Stimulated activated effector memory CD8-positive, alpha-beta T cell treated with anti-CD3 and anti-CD28 coated beads, Interleukin-12 subunit alpha, Interleukin-12 subunit beta, amount 100 ng/mL, for 72 hours (primary cell): ENCODE results near the gene APOL4.
"Not testable (repeated sequence)": the region's sequence is repeated elsewhere in the genome, so short reads cannot be mapped to it uniquely, and the experiment has no call there.

Source experiments
- ATAC-seq: fragments of 150-1000 bp; cut with Tn5 transposase; 2 replicates; pipeline ENCODE4 v1.10.0; 2021
- DNase-seq, 2 donors: peaks; one replicate each; pipeline ENCODE4 v3.0.0; 2021 to 2022; ENCODE audit warnings: low spot score in 2 of 2
- H3K27ac Mint-ChIP-seq: one replicate; pipeline ENCODE4 v1.8.0; 2022; ENCODE audit warnings: mild to moderate bottlenecking, mixed read lengths
- H3K36me3 Mint-ChIP-seq: one replicate; pipeline ENCODE4 v1.8.0; 2022; ENCODE audit warnings: mild to moderate bottlenecking, mixed read lengths
- H3K4me1 Mint-ChIP-seq: one replicate; pipeline ENCODE4 v1.8.0; 2022; ENCODE audit warnings: mixed read lengths
- H3K4me3 Mint-ChIP-seq: one replicate; pipeline ENCODE4 v1.8.0; 2022; ENCODE audit warnings: mild to moderate bottlenecking, mixed read lengths
- H3K9me3 Mint-ChIP-seq: one replicate; pipeline ENCODE4 v1.8.0; 2022; ENCODE audit warnings: mixed read lengths

Gene APOL4

DNA sequence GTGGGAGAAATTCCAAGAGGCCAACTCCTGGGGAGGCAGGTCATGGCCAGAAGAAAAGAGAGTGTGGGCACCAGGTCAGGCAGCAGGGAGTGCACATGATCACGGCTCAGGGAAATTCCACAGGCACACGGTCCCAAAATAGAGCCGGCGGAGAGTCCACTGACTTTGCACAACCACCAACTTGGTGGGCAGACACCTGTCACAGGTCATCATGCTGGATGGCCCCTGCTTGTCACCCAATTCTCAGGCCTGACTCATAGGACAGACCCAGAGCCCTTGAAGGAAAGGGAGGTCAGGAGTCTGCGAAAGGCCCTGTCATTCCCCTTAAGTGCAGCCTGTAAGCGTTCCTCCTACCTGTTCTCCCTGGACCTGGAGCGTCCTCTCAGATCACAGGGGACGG, 21.9 kb upstream of the APOL4 start:
- Mint-ChIP-seq H3K36me3 (peaks cover 37% of the 10 kb centered on the region), H3K4me3 (no peak overlapping the region), H3K4me1 (peaks cover 24% of the 10 kb centered on the region), H3K9me3 (no peaks in the 10 kb centered on the region), H3K27ac (no peak overlapping the region)
- ATAC-seq (no peak), DNase-seq (no peak)

DNA sequence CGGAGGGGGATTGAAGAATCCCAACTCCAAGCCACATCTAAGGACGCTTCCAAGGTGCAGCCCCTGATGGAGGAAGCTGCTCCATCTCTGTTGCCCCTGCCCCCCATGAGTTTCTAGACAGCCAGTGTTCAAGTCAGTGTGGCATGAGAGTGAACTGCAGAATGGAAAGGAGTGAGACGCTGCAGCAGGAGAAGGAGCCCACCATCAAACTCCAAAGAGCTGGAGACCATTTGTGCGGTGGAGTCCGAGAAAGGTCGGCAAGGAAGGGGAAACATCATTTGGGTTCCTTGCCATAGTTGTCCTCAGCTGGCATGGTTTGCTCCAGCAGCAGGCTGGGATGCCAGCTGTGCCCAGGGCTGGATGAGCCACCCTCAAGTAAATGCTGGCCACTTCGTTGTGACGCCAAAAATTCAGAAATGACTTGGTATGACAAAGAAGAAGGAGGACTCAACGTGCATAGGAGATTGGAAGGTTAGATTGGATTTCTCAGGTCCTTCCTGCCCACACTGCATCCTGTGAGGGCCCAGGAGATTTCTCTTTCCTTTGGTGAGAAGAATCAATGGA, 21.4 kb upstream of the APOL4 start:
- H3K27ac Mint-ChIP-seq: no peak overlapping the region
- H3K4me1 Mint-ChIP-seq: peaks cover 24% of the 10 kb centered on the region
- no peak for ATAC-seq
- H3K4me3 Mint-ChIP-seq: no peak overlapping the region
- H3K36me3 Mint-ChIP-seq: peaks cover 32% of the 10 kb centered on the region
- no peaks in the 10 kb centered on the region for H3K9me3 Mint-ChIP-seq
- DNase-seq: no peak

DNA sequence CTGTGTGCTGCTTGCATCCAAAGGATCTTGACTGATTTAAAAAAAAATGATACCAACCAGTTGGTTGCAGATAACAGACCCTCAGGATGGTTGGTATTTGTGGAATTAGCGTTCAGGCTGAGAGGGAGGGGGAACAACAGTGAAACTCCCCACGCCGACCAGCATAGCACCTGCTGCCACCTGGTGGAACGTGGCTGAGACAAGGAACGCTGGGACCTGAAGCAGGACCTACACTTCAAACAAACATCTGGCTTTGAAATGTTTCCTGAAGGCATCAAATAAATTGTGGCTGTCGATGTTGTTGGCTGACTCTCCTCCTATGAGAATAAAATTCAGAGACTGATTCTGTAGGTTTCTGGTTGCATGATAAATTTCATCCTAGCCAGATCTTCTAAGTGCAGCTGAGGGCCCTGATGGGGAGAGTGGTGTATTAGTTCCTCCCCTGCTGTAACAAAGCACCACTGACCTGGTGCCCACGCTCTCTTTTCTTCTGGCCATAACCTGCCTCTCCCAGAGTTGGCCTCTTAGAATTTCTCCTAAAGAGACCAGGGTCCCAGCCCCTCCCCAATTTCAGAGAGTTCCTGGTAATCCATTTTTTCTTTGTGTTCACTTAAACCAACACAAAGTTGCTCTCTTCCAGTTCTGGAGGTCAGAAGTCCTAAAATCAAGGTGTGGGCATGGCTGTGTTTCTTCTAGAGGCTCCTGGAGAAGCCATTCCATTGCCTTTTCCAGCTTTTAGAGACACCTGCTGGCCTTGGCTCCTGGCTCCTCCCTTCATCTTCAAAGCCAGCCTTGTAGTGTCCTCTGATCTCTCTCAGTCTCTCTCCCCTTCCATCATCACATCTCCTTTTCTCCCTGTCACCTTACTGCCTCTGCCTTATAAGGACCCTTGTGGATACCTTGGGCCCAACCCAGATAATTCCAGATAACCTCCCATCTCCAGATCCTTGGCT, 20.5 kb upstream of the APOL4 start:
- Mint-ChIP-seq H3K27ac (peak overlapping the region; percentile 71), H3K4me1 (peaks cover 24% of the 10 kb centered on the region), H3K4me3 (no peak overlapping the region), H3K36me3 (peaks cover 23% of the 10 kb centered on the region), H3K9me3 (no peaks in the 10 kb centered on the region)
- DNase-seq: peak in 1 of 2 donors; percentile 68
- peak; percentile 80 for ATAC-seq

DNA sequence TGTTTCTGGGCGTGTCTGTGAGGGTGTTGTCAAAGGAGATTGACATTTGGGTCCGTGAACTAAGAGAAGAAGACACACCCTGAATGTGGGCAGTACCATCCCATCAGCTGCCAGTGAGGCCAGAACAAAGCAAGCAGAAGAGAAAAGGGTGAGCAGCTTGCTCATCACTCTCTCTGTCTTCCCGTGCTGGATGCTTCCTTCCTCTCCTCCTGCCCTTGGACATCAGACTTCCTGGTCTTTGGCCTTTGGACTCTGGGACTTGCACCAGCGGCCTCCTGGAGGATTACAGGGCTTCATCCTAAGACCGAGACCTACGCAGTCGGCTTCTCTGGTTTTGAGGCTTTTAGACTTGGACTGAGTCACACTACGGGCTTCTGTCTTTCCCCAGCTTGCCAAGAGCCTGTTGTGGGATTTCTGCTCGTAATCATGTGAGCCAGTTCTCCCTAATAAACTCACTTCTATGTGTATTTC, 18.9 kb upstream of the APOL4 start:
- DNase-seq (no peak), ATAC-seq (no peak)
- Mint-ChIP-seq H3K9me3 (no peaks in the 10 kb centered on the region), H3K27ac (no peak overlapping the region), H3K4me1 (peaks cover 14% of the 10 kb centered on the region), H3K4me3 (no peak overlapping the region), H3K36me3 (peaks cover 8% of the 10 kb centered on the region)

DNA sequence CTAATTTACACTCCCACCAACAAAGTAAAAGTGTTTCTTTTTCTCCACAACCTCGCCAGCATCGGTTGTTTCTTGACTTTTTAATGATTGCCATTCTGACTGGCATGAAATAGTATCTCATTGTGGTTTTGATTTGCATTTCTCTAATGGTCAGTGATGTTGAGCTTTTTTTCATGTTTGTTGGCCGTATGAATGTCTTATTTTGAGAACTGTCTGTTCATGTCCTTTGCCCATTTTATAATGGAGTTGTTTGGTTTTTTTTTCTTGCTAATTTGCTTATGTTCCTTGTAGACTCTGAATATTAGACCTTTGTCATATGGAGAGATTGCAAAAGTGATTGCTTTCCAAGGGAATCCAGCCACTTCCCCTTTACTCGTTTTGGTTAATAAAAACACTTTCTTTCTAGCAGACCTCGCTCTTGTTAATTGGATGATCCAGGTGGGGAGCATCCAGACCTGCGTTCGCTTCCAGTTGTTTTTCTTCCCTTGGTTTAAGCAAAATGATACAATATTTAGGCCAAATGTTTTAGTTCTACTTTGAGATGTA, 17.1 kb upstream of the APOL4 start:
- ATAC-seq (no peak), DNase-seq (no peak)
- H3K4me1 Mint-ChIP-seq: peaks cover 14% of the 10 kb centered on the region
- no peak overlapping the region for H3K4me3 Mint-ChIP-seq
- H3K9me3 Mint-ChIP-seq: no peaks in the 10 kb centered on the region
- no peak overlapping the region for H3K27ac Mint-ChIP-seq
- no peaks in the 10 kb centered on the region for H3K36me3 Mint-ChIP-seq

DNA sequence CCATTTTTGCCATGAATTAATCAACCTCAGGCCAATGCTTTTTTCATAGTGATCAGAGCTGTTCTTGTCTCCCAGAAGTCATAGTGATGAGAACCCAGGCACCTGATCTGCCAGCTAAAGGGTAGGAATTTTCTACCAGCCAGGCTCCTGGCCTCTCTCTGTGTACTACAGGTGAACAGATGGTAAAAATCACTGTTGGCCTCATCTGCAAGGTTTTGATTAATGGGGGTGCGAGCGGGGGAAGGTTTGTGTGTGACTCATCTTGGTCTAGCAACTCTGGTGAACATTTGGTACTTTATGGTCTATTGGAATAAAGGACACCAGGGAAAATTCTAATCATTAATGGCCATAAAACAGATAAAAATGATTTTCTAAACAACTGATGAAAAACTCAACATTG, 14.4 kb upstream of the APOL4 start:
- Mint-ChIP-seq H3K4me1 (peaks cover 5% of the 10 kb centered on the region), H3K9me3 (no peaks in the 10 kb centered on the region), H3K27ac (no peak overlapping the region), H3K4me3 (no peak overlapping the region), H3K36me3 (no peaks in the 10 kb centered on the region)
- ATAC-seq (no peak), DNase-seq (no peak)

DNA sequence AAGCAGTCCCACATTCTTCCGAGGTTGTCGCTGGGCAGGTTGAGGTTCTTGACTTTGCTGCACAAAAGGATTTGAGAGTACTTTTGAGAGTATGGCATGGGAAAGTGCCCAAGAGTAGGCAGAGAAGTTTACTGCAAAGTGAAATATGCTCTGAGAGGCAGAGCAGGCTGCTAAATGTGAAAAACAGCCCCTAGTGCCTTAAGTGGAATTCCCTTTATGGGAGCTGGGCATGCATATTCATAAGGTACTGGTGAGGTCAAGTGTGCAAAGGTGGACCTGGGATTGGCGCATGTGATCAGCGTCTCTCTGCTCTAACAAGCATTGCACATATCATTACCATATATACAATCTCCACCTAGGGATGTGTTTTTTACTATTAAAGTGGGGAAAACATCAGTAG, 12.0 kb upstream of the APOL4 start:
- Mint-ChIP-seq H3K27ac (no peak overlapping the region), H3K9me3 (peaks cover 4% of the 10 kb centered on the region)
- no peak for ATAC-seq

DNA sequence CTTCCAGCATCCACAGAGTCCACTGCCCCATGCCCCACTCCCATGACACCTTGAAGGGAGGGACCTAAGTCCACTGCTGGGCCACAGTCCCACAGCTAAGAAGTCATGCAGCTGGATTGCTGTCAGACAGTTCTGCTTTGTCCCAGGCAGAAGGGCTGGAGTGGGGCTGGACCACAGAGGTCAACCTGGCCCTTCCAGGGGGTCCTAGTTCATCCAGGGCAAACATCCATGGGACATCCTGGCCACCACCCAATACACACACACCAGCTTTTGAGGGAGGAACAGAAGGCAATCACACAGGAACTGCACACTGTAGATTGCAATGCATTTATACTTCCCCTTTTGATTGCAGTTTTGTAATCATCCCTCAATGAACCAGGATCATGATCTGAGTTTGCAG, 11.3 kb upstream of the APOL4 start:
- DNase-seq (no peak), ATAC-seq (no peak)
- peaks cover 7% of the 10 kb centered on the region for H3K4me1 Mint-ChIP-seq
- peaks cover 4% of the 10 kb centered on the region for H3K9me3 Mint-ChIP-seq
- H3K27ac Mint-ChIP-seq: no peak overlapping the region
- H3K36me3 Mint-ChIP-seq: no peaks in the 10 kb centered on the region
- H3K4me3 Mint-ChIP-seq: no peak overlapping the region

More for the DNA sequence above, 12.0 kb upstream of the APOL4 start:
- H3K36me3 Mint-ChIP-seq: no peaks in the 10 kb centered on the region
- no peak overlapping the region for H3K4me3 Mint-ChIP-seq
- peaks cover 7% of the 10 kb centered on the region for H3K4me1 Mint-ChIP-seq
- DNase-seq: no peak

DNA sequence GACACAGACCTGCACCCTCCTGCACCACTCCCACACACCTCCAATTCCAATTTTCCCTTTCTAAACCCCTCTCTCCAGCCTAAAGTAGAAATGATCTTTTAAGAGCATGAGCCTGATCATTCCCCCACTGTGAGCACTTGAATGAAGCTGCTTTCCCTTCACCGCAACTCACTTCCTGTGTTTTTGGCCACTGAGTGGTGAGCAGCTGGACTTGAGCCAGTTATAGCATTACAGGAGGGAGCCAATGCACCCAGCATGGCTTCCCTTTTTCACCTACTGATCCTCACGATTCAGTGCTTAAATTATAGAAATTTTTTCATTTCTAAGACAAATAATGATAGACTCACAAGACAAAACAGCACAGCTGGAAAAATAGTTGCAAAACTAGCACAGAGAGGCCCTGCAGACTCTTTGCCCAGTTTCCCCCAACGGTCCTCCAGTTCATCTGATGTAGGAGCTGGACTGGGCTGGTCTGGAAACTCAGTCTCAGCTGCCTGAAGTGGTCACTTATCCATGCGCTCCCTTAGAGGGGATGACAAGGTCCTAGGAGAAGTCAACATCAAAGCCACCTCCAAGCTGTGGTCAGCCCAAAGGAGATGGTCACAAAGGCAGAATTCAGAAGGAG, 9.7 kb upstream of the APOL4 start:
- Mint-ChIP-seq H3K4me1 (peaks cover 7% of the 10 kb centered on the region), H3K4me3 (no peak overlapping the region), H3K9me3 (peaks cover 4% of the 10 kb centered on the region), H3K36me3 (no peaks in the 10 kb centered on the region), H3K27ac (no peak overlapping the region)
- peak; percentile 42 for ATAC-seq
- no peak for DNase-seq

DNA sequence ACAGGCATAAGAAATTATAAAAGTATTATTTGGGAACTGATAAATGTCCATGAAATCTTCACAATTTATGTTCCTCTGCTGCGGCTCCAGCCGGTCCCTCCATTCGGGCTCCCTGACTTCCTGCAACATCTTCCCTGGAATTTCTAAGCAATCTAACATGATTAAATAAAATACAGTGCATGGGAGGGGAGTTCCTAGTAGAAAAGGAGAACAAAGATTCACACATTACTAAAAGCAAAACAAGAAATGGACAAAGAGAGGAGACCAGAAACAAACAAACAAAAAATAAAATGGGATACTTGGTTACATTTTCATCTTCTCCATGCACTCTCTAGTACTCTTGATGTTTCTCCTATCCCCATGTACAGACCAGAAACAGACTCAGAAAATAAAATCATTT, 8.6 kb upstream of the APOL4 start:
- Mint-ChIP-seq H3K27ac (no peak overlapping the region), H3K4me1 (peaks cover 7% of the 10 kb centered on the region), H3K4me3 (no peak overlapping the region), H3K36me3 (no peaks in the 10 kb centered on the region), H3K9me3 (peaks cover 4% of the 10 kb centered on the region)
- no peak for DNase-seq
- no peak for ATAC-seq

DNA sequence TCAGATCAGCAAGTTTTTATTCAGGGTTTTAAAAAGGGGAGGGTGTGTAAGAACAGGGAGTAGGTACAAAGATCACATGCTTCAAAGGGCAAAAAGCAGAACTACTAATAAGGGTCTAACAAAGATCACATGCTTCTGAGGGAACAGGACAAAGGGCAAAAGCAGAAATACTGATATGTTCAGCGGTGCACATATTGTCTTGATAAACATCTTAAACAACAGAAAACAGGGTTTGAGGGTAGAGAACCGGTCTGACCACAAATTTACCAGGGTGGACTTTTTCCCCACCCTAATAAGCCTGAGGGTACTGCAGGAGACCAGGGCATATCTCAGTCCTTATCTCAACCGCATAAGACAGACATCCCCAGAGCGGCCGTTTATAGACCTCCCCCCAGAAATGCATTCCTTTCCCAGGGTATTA, 7.9 kb upstream of the APOL4 start:
- H3K9me3 Mint-ChIP-seq, H3K4me3 Mint-ChIP-seq, H3K4me1 Mint-ChIP-seq, H3K27ac Mint-ChIP-seq, DNase-seq, ATAC-seq, H3K36me3 Mint-ChIP-seq: not testable (repeated sequence)

DNA sequence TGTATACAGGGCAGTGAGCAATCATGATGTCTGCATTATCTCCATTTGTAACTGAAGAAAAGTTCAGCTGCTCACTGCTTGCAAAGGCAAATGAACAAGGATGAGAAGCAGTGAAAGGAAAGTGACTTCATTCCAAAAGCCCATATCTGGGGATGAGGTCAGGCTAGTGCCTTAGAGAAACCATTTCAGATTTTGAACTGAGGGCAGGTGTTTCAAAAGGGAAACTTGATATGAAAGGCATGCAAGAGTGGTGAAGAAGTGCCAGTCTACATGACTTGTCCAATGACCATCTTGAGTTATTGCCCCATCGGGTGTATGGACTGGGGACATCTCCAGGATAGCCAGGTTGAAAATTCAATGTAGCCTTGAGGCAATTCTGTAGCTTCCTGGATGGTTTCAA, 7.3 kb upstream of the APOL4 start:
- H3K36me3 Mint-ChIP-seq: no peaks in the 10 kb centered on the region
- peaks cover 4% of the 10 kb centered on the region for H3K9me3 Mint-ChIP-seq
- DNase-seq: no peak
- no peak for ATAC-seq
- no peak overlapping the region for H3K27ac Mint-ChIP-seq
- H3K4me1 Mint-ChIP-seq: peaks cover 7% of the 10 kb centered on the region
- no peak overlapping the region for H3K4me3 Mint-ChIP-seq

DNA sequence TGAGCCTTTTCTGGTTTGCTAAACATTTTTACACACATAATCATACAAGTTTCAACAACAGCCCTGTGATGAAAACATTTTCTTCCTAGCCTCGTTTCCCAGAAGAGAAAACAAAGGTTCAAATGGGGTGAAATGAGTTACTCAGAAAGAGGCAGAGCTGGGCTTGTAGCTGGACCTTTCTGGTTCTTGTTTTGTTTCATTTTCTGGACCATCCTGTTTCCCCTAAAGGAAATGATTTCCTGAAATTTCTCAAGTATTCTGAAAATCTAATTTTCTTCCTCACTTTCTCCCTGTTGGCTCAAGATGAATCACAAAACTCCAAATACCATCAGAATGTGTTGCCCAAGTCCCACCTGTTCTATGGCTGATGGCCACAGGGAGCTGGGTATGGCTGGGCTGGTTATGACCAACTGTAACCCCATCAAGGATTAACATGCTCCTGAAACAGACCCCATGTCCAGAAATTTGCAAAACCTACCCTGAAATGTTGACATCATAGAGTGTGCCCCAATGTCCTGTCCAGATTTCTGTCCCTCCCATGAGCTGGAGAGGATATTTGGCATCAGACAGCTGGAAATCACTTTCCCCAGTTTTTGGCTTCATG, 6.7 kb upstream of the APOL4 start:
- peaks cover 4% of the 10 kb centered on the region for H3K9me3 Mint-ChIP-seq
- DNase-seq (no peak), ATAC-seq (no peak)
- no peaks in the 10 kb centered on the region for H3K36me3 Mint-ChIP-seq
- H3K27ac Mint-ChIP-seq: no peak overlapping the region
- no peak overlapping the region for H3K4me3 Mint-ChIP-seq
- H3K4me1 Mint-ChIP-seq: peaks cover 7% of the 10 kb centered on the region

DNA sequence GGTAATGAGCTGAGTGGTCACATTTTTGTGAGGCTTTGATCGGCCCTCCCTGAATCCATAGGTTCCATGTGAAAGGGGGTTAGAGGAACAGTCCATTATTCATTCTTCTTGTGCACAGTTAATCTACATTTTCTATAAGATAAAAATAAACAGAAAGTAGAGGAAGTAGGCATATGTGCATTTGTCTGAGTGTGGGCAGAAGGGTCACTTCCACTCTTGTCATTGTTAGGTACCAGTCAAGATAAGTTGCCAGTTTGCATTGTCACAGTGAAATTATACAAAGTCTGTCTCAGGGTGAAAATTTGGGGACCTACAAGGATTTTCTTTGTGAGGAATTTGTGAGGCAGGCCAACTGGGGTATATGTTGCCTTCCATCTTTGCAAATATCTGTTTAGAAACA, 4.6 kb upstream of the APOL4 start:
- Mint-ChIP-seq H3K4me1 (peaks cover 5% of the 10 kb centered on the region), H3K4me3 (no peak overlapping the region), H3K9me3 (peaks cover 4% of the 10 kb centered on the region), H3K27ac (no peak overlapping the region), H3K36me3 (no peaks in the 10 kb centered on the region)
- ATAC-seq (no peak), DNase-seq (no peak)

DNA sequence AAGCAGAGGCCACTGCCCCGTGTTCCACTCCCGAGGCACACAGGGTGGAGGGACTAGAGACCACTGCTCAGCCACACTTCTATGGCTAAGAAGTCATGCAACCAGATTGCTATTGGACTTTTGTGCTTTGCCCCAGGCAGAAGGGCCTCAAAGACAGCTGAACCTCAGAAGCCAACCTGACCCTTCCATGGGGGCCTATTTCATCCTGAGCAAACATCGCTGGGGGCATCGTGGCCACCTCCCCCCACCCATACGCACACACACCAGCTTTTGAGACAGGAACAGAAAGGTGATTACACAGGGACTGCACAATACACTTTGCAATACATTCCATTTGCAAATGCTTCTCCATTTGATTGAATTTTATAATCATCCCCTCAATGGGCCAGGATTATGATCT, 4.0 kb upstream of the APOL4 start:
- not testable (repeated sequence) for H3K9me3 Mint-ChIP-seq, H3K4me1 Mint-ChIP-seq, ATAC-seq, H3K27ac Mint-ChIP-seq, H3K4me3 Mint-ChIP-seq, H3K36me3 Mint-ChIP-seq, DNase-seq
